ENCODE results near the gene SGF29.
"Not testable (repeated sequence)": the region's sequence is repeated elsewhere in the genome, so short reads cannot be mapped to it uniquely, and the experiment has no call there.

SGF29 gene

DNA sequence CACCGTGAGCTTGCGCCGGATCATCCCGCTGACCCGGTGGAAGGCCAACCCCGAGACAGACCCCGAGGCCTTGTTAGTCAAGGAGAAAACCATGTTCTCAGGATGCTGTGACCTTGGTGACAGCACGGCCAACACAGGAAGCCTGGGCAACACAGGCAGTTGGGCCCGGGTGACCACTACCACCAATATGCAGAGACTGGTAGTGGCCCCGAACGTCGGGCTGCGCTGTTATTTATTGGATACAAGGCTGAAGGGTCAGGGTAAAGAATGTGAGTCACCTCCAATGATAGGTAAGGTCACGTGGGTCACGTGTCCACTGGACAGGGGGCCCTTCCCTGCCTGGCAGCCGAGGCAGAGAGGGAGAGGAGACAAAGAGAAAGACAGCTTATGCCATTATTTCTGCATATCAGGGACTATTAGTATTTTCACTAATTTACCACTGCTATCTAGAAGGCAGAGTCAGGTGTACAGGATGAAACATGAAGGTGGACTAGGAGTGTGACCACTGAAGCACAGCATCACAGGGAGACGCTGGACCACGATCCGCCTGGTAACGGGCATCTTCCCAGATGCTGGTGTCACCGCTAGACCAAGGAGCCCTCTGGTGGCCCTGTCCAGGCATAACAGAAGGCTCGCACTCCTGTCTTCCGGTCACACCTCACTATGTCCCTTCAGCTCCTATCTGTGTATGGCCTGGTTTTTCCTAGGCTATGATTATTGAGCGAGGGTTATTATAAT lies 61.9 kb downstream of the SGF29 start:
- peak; percentile 71 for DNase-seq

DNA sequence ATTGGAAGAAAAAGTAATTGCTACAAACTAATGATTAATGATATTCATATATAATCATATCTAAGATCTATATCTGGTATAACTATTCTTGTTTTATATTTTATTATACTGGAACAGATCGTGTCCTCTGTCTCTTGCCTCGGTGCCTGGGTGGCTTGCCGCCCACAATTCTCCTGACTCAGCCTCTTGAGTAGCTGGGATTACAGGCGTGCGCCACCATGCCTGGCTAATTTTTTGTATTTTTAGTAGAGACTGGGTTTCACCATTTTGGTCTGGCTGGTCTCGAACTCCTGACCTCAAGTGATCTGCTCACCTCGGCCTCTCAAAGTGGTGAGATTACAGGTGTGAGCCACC lies 62.5 kb downstream of the SGF29 start:
- DNase-seq = not testable (repeated sequence)

DNA sequence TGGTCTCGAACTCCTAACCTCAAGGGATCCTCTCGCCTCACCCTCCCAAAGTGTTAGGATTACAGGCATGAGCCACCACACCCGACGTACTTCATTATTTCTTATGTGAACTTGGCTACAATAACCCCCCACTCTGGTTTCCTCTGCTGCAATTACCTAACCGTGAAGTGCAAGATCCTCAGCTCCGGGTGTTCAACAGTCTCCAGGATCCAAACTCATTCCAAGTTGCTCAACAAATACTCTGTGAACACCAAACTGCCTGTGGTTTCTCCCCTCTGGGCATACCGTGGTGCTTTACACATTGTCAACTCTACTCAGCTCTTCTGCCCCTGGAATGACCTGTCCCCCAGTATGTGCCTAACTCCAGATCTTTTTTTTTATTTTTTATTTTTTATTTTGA lies 62.9 kb downstream of the SGF29 start:
- DNase-seq = peak; percentile 24

DNA sequence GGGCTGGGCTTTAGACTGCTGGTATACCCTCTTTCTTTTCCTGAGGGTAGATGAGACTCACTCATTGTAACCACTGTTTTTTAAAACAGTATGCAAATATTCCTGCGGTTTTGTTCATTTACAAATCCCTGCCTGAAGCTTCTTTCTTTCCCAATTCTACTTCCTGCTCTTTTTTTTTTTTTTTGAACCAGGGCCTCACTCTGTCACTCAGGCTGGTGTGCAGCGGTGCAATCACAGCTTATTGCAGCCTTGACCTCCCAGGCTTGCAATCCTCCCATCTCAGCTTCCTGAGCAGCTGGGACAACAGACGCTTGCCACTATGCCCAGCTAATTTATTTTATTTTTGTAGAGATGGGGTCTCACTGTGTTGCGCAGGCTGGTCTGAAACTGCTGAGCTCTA lies 64.2 kb downstream of the SGF29 start:
- no peak for DNase-seq

DNA sequence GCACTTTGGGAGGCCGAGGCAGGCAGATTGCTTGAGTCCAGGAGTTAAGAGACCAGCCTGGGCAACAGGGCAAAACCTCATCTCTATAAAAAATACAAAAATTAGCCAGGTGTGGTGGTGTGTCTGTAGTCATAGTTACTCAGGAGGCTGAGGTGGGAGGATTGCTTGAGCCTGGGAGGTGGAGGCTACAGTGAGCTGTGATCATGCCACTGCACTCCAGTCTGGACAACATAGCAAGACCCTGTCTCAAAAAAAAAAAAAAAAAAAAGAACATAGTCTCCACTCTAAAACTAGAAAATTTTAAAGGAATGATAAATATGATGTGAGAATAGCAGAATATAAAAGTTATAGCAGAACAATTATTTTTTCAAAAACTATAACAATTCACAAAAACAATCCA lies 66.6 kb downstream of the SGF29 start:
- not testable (repeated sequence) for DNase-seq

DNA sequence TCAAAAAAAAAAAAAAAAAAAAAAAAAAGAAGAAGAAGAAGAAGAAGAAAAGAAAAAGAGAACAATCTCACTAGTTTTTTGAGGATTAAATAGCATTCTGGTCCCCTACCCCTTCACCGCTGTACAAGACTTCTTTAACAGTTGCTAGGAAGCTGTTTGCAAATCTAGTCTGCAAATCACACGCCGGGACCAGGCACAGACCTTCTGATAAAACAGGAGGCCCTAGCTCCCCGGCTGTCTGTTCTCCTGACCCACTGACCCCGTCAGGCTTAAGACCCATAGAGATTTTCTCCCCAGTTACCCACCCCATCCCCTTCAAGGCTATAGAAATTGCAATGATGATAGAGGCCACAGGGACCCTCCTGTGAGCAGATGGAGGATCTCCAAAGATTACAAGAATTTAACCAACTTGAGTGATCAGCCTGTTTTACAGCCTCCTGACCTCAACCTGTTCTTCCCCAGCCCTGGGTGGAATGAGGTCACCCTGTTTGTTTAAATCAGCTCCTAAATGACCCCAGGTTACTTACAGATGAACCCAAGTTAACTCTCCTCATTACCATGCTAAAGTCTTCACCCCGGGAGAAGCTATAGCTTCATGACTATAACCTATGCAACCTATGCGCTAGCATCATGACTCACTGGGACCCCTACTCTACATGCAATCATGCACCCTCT lies 67.9 kb downstream of the SGF29 start:
- no peak for DNase-seq

DNA sequence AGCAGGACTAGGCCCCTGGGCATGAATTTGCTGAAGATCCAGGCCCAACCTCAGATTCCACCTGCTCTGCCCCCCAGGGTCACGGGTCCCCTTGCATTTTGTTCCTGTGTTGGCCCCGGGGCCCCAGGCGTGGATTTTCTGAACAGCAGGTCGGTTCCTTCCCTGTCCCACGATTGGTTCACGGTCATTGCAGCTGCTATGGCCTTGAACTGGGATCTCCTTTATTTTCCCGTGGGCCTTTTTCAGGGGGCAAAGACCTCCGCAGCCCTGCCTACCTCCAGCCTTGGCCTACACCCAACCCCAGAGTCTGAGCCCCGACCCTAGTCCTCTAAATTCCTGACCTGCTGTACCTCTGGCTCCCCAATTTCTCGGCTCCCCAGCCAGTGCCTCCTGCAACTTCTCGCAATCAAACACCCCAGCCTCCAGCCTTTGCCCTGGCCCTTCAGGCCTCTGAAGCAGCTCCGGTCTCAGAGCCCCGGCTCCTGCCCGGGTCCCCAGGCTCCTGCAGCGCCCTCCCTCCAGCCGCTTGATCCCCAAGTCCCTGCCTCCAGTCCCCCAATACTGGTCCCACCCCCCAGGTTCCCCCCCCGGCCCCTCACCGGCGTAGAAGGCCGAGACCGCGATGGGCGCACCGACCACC lies 68.9 kb downstream of the SGF29 start:
- not testable (repeated sequence) for DNase-seq

DNA sequence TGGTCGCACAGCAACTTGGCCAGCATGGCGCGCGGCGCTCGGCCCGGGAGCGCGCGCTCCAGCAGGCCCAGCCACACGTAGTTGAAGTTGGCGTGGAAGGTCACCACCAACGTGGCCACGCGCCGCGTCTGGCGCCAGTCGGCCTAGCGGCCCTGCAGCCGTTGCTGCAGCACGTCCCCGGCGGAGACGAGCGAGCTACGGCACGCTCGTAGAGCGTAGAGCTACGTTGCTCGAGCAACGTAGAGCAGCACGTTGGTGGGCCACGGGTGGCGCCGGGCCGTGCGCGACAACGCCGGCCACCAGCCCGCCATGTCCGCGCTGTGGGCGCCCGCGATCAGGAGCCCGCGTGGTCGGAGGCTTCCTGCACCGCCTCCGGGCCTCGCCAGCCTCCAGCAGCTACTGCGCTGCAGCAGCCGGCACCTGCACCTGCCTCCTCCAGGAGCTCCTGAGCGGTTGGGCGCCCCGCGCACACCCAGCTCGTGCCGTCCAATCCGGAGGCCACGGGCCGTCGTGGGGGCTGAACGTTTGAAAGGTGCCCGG lies 69.5 kb downstream of the SGF29 start:
- no peak for DNase-seq

DNA sequence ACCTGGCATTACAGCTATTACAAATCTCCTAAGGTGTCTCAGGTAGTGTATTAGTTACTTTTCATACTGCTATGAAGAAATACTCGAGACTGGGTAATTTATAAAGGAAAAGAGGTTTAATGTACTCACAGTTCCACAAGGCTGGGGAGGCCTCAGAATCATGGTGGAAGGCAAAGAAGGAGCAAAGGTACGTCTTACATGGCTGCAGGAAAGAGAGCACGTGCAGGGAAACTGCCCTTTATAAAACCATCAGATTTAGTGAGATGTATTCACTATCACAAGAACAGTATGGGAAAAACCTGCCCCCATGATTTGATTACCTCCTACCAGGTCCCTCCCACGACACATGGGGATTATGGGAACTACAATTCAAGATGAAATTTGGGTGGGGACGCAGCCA lies 77.2 kb downstream of the SGF29 start:
- not testable (repeated sequence) for DNase-seq

DNA sequence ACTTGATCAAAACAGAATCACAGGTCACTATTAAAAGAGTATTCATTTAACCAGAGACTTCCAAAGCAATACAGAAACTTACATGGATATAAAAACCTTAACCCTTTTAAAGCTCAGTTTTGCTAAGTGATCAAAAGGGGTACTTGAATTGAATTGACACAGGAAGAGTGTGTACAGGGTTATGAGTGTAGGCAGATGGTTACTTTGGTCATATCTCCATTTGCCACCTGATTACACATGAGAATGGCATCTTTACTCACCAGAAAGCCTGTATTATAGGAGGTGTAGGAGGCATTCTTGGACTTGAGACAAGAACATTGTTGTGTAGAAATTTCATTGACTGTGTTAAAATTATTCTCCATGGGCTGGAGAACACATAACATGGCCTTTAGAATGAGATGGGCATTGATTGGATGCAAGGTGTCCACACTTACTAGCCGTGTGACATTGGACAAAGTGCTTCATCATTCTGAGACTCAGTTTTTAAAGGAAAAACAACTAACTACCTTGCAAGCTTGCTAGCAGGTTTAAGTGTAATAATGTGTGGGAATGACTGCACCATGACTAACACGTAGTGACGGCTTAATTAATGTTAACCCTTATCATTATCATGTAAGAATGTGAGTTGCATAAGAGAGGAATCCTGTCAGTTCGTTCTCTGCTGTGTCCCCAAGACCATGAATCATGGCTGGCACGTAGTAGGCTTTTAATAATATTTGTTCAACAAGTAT lies 82.5 kb downstream of the SGF29 start:
- DNase-seq = not testable (repeated sequence)

DNA sequence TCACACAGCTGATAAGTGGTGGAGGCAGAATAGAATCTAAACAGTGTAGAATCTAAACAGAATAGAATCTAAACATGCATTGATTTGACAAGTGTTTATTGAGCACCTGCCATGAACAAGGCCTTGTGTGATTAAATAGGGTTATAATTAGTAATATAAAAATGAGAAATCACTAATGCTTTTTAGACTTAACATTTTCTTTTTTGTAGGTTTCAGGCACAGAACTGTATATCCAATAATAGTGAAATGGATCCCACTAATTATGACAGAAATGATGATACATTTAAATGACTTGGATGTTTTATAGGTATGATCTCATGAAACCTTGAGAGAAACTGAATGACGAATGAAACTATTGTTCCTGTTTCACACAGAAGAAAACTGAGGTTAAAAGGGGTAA lies 84.0 kb downstream of the SGF29 start, which contains the start of gene NPIPB8:
TSS of gene NPIPB8 (plus strand) at position 301 of the 400 bp plus-strand sequence. CDS start 296 bp downstream, outside the sequence.
- DNase-seq = not testable (repeated sequence)

DNA sequence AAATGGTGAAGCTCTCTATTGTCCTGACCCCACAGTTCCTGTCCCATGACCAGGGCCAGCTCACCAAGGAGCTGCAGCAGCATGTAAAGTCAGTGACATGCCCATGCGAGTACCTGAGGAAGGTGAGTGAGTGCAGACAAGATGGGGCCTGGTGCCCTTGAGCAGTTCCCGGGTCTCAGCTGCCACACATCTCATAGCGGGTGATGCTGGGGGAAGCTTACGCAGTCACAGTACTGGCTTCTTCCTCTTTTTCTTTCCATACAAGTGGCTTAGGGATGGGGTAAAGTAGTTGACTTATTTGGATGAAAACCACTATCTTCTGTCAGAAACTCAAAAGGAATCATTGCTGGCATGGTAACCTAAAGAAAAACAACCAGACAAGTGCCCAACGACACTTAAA lies 84.6 kb downstream of the SGF29 start:
- not testable (repeated sequence) for DNase-seq

DNA sequence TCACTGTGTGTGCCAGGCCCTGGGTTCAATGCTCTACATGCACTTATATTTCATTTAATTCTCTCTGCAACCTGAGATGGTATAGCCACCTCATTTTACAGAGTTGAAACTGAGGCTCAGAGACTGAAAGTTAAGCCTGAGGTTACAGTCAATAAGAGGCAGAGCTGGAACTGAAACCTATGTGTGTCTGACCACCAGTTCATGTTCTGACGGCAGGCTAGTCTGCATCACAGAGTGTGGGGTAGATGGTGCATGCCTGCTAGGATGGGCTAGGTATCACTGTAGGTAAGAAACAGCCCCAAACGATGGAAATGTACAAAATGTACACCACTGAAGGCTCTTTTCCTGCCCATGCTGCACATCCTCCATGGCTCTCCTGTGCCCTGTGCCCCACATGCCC lies 86.2 kb downstream of the SGF29 start:
- not testable (repeated sequence) for DNase-seq
